ENCODE measurements around the gene SELENOO.

GRCh38 chr22:50215297-50216054 is 14.7 kb downstream of the SELENOO start:
- TF ChIP-seq POLR2A (IDR thresholded peaks at IDR 0.05; ENCODE audit: low read length): no peak
- TF ChIP-seq GATA1 (IDR thresholded peaks at IDR 0.05; ENCODE audit: low read depth, low read length): no peak

Measured in erythroblast (primary cell).